DMS153 treated with DMSO at 0.1 percent for 48 hours (cell line): ENCODE measurements around the gene ROPN1L.
"Not testable (repeated sequence)": the region's sequence is repeated elsewhere in the genome, so short reads cannot be mapped to it uniquely, and the experiment has no call there.

ENCODE experiments used
- DNase-seq: peaks from one replicate; lab custom pipeline; 2025; ENCODE audit not compliant: unreplicated experiment; lab: John Stamatoyannopoulos, UW

The ROPN1L gene

DNA sequence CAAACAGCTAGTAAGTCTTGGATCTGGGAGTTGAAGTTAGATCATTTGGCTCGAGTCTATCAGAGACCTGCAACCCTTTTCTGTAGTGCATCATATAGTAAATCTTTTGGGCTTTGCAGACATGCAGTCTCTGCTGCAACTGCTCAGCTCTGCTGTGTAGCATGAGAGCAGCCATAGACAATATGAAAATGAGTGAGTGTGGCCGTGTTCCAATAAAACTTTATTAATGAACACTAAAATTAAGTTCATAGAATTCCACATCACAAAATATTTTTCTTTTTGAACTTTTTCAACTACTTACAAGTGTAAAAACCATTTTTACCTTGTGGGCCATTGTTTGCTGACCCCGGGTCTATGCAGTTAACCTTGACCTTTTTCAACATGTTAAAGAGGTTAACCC lies 35.2 kb downstream of the ROPN1L start:
- no peak for DNase-seq

DNA sequence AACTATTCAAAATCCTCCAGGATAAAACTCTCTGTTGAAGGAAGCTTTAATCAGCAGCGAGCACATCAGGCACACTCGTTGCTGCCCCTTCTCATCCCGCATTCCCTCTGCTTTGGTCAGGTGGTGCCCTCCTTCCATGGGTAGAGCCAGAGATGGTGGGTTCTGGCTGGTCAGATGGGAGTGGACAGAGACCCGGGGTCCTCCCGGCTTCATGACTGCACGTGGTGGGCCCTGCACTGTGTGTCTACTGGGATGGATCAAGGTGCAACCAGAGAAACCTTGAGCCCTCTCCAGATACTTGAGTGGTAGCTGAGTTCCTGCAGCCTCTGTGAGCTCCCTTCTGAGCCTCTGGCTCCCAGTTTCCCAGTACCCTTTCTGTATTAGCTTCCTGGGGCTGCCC lies 36.3 kb downstream of the ROPN1L start:
- no peak for DNase-seq

DNA sequence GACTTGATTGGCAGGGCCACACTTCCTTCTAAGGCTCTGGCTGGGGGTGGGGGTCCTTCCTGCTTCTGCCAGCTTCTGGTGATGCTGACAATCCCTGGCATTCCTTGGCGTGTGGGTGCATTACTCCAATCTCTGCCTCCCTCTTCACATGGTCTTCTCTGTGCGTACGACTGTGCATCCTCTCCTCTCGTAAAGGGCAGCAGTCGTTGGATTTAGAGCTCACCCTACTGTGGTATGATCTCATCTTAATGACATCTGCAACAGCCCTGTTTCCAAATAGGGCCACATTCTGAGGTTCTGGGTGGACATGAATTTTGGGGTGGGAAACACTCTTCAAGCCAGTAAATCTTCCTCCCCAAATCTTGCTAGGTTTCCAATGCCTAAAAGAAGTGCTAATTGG lies 36.8 kb downstream of the ROPN1L start:
- no peak for DNase-seq

DNA sequence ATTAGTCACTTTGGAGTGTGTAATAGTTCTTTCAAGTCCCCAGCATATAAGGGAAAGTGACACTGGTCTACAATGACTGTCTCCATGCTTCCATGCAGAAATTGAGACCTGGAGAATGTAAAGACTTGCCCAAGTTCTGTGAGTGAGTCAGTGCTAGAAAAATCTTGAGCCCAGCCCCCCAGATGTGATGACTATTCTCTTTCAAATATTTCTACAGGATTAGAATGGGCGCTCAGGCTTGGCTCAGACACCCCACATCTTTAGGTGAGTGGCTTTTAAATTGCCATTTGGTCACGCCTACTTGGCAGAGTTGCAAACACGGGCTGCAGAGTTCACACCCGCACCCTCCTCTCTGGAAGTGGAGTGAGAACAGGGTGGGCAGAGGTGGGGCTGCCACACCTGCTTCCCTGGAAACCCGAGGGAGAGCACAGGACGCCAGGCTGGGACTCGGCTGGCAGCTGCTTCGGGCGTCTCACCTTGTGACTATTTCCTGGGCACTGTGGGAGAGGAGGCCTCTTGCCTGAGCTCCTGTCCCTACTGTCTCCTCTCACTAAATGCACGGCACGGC lies 37.6 kb downstream of the ROPN1L start:
- DNase-seq: no peak

DNA sequence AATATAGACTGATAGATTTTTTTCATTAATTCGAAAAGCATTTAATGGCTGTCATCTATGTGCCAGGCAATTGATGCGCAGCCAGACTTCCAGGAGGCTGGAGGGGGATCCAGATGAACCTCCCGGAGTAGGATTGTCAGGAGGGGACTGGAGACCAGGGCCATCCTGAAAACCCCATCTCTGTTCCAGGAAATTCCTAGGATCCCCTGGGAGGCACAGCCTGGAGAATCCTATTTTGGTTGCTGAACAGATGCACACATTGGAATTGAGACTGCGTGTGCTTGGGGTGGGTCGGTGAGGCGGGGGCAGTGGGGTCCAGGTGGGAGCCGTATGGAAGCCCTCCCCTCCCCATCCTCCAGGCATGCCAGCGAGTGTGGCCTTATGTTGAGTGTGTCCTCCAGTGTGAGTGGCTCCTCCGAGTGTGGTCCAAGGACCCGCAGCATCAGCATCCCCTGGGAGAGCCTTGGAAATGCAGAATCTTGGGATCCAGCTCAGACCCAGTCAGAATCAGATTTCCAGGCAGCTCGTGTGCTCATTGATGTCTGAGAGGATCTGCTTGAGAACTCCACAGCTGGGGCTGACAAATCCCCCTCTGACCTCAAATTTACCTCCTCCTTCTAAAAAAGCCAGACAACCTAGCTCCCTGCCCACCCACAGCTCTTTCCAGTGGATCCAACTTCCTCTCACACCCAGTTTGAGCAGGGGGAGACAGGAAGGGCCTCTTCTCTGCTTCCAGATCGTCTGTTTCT lies 38.7 kb downstream of the ROPN1L start:
- DNase-seq: no peak

DNA sequence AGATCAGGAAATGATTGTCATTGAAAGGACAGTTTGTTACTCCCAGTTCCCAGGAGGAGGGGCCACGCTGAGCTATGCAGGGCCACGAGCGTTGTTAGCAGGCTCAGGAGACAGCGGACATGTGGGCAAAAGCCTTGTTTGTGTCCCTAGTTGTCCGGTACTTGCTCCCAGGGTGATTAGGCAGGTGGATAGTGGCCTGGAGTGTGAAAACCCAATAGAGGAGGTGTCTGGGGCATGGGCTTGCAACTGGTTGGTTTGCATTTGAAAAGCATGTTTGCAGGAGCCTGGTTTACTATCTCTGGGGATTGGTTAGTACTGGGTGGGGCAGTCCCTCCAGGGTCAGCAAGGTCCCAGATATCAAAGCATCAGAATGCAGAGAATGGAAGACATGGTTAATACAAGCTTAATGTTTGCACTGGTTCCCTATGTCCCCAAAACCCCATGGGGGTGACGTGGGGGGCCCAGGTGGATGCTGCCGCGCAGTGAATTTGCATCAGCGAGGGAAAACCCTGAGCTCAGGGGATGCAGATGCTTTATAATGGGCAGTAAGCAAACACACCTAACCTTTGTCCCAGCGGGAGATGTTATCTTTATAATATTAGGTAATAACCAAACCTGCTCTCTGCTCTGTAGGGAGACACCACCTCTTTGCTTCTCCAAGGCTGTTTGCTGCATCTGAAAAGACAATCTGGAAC lies 39.7 kb downstream of the ROPN1L start:
- no peak for DNase-seq

DNA sequence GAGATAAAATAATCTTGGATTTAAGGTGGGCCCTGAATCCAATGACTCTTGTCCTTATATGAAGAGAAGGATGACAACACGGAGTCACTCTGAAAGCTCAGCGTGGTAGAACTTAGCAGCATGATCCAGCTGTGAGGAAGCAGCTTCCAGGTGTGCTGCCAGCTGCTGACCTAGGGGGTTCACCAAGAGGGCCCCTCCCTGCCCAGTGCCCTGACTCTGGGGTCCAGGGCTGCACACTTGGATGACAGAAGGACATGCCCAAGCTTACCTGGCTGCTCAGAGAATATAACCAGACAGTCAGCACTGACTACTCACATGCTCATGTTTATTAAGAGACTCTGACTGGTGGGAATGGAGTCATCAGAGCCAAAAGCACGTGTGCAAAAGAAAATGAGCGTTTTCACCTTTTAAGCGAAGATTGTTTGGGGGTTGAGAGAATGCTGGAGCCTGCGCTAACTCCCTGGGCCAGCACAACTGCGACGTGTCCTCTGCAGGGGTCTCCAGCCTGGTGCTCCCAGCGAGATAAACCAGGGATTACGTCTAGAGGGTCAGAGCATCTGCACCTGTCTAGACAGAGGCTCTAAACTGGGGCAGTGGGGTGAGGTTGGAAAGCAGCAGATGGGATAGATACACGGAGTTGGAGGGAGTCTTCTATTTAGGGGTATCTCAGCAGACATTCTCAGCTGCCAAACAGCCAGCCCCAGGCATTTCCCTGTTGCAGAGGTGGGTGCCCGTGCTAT lies 41.3 kb downstream of the ROPN1L start:
- DNase-seq: no peak

DNA sequence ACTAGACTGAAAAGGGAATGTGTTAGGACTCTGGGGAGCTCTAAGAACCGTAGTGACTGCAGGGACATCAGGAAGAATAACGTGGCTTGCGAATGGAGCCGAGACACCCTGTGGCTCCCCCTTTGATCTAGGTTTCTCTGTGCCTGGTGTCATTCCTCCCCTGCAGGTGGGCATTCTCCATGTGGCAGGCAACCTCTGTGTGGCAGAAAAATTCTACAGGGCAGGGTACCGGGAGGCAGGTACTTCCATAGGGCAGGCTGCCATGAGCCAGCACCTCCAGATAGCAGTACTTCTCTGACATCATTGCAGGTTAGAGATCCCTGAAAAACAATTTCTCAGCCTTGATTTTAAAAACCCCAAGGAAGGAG lies 43.1 kb downstream of the ROPN1L start:
- no peak for DNase-seq

DNA sequence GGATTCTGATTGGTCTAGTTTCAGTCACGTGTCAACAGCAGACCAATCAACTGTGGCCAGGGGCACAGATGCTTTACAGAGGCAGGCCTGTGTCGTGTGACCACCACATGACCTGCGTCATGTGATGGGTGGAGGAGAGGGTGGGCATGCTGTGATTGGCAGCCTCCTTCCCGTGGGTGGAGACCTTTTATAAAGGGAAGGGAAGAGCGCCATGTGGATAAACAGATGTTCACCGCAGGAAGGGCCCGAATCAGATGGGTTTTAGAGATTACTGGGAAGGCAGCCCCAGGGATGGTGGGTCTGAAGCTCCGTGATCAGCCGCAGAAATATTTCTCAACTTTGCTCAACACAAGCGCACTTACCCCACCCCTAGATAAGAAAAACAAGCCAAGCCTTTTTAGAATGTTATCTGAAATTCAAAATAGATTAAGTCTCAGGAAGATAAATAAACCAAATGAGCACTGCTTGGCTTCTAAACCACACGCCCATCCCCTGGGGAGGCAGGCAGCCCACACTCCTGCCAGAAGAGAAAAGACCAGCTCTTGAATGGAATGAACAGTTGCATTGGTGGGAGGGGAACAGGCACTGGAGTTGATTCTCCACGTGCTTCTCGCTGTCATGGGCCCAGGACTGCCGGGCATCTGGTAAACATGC lies 43.6 kb downstream of the ROPN1L start:
- DNase-seq: no peak

DNA sequence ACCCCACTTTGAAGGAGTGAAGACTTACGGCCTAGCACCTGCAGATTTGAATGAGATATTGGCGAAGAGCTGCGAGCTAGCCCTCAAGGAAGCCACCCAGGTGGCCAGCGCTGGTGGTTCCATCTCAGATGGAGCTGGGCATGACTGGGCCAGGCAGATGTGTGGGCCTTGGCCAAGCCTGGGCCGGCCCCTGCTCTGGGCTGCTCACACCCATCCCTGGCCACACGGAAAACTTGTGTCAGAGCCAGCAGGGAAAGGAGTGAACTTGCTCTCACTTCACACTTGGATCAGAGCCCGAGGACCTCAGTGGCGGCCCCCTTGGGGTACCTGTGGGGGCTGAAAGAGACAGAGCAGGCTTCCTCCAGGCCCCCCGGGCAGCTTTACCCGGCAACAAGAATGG lies 44.2 kb downstream of the ROPN1L start:
- no peak for DNase-seq

DNA sequence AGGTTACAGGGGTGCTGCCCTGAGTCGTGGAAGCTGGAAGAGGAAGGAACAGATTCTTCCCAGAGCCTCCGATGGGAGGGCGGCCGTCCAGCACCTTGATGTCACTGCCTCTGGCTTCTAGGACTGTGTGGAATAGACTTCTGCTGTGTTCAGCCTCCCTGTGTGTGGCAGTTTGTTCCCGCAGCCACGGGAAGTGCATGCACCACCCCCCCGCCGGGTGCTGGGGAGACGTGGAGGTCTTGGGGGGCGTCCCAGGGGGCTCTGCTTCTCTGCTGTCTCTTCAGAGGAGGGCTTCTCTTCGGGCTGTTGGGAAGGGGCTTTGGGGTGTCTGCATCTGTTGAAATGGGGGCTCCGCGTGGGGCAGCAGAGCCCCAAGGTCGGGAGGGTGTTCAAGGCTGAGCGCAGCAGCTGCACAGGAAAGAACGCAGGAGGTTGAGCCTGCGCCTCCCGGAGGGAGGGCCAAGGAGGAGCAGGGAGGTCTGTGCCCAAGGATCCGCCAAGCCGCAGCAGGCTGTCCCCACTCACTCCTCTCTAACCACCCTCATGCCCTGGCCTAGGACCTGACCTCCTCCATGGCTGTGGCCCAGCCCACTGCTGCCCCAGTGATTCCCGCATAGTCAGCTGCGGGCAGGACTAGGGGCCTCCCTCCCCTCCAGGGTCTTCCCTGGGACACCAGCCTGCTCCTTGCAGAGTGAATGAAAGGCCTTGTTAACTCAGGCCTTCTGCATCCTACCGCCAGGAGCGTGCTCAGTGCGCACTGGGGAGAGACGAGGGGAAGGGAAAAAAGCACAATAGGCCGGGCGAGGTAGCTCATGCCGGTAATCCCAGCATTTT lies 45.0 kb downstream of the ROPN1L start:
- DNase-seq: no peak

DNA sequence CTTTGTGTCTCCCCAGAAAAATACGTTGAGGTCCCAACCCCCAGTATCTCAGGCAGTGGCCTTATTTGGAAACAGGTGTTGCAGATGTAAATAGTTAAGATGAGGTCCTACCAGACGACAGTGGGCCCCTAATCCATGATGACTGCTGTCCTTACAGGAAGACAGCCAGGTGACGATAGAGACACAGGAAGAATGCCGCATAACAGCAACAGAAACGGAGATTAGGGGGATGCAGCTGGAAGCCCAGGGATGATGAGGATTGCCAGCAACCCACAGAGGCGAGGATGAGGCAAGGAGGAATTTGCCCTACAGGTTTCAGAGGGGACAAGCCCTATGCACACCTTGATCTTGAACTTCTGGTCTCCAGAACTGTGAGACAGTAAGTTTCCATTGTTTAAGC lies 46.5 kb downstream of the ROPN1L start:
- no peak for DNase-seq

DNA sequence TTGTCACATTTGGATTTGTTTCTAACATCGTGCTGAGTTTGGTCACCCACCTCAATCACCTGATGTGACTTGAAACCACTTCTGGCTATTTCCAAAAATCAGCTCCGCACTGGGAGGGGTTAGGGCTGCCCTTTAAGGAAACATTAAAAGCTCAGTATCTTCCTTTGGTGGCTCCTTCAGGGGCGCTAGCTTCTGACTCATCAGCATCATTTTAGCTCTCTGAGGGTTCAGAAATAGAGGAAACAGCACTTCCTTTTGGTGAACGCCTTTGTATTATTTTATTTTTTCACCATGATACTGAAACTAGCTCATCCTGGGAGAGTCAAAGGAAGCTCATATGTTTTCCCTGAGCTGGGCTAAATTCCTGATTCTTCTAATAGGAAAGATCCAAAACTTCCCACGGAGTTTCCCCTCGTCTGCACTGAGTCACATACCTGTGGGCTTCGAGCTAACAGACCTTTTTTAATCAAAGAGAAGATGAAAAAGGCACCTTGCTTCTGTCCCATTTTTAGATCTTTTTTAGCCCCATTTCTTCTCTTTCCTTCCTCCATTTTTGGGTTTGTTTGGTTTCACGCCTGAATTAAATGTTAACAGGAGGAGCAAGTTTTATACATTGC lies 48.2 kb downstream of the ROPN1L start:
- no peak for DNase-seq

DNA sequence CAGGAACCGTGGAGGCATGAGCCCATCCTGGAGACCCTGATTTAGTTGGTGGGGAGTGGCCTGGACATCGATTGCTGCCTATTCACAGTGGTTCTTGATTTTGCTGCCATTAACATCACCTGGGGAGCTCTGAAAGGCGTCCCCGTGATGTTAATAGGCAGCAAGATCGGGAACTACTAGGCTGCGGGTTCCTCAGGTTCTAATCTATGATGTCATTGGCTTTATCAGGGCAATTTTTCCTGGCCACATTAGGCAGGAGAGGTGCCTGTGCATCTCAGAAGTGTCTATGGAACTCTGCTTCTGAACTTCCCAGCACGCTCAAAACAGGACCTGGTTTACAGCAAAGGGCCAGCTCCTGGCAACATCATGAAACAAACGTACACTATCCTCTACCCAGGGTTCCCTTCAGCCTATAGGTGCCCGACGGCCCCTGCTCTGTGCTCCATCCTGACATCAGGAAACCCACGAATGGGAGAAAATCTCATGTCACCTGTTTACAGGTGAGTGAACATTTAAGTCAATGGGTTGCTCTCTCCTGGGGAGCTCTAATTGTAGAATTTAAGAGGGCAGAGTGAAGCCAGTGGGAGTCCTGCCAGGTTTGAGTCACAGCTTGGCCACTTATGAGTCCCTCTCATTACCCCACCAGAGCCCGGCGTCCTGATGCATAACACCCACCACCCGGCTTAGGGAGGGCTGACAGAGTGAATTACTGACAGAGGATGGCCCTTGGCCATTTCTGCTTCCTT lies 49.4 kb downstream of the ROPN1L start:
- DNase-seq: no peak

DNA sequence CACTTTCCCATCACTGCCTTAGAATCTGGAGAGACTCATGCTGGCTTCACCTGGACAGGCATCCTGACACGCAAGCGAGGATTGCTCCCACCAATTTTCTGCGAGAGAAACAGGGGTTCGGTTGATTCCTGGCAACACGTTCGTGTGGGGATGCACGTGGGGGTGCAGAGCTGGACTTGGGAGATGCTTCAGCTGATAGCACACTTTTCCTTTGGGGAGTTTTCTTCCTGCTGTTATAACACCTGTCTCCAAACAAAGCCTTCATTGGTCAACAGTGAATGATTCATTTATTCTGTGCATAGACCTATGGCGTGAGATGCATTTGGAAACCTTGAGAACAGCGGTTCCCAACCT lies 50.0 kb downstream of the ROPN1L start:
- no peak for DNase-seq

DNA sequence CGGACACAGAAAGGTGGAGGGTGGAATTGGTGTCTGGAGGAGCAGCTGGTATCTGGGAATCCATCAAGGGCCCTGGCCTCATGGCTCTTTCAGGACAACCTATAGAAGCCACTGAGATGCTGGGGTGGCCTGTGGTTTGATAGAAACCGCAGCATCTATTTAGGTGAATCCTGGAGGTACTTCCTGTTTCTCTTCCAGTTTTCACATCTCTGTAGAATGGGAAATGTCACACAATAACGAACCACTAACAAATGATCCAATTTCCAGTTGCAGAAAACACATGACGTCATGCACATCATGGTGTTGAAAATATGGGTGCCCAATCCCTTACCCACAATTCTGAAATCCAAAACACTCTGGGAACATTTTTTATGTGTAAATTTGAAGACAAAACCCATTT lies 52.2 kb downstream of the ROPN1L start:
- no peak for DNase-seq

DNA sequence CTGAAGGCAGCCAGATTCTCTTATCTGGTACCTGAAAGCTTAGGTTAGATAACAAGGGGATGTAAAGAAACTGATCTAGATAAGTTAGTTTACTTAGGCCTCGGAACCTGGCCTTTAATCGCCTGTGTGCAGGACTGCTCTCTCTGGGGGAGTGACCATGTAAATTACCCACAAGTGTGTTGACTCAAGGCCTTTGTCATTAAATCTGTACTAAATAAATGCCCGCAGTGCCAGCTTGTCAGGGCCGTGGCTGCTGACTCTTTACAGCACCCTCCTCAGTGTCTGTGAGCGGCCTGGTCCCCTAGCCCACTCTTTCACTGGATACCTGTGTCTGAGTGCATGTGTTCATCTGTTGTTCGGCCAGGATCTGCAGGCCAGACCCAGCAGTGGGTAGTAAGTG lies 52.8 kb downstream of the ROPN1L start:
- not testable (repeated sequence) for DNase-seq

DNA sequence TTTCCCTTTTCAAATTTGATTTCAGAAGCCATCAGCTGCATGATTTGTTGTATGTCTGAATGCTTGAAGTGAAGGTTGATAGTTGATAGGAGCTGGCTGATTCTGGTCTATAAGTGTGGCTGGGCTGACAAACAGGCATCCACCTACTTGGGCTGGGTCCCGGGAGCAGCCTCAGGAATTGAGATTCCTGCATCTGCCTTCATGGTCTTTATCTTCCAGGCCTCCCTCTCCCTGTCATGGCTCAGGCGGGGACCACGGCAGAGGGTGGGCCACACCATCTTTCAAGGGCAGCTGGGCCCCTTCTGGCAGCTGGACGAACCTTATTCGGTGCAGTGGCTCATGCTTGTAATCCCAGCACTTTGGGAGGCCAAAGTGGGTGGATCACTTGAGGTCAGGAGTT lies 55.9 kb downstream of the ROPN1L start:
- no peak for DNase-seq

DNA sequence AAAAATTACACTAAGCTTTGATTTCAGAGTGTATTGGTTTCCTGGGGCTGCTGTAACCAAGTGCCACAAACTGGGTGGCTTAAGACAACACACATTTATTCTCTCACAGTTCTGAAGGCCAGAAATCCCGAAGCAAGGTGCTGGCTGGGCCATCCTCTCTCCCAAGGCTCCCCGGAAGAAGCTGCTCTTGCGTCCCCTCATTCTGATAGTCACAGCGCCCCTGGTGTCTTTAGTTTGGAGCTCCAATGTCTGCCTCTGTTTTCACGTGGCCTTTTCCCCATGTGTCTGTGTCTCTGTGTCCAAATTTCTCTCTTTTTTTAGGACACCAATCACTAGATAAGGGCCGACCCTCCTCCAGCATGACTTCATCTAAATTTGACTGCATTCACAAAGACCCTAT lies 56.7 kb downstream of the ROPN1L start:
- DNase-seq: no peak
